ENCODE measurements around the gene GHRH. TPM values are rescaled to one million over a fixed set of nuclear protein-coding genes. Genes with fewer than 3 reads are reported as not detected.

GHRH gene
- polyA plus RNA-seq, 2 of the 4 experiments (the other 2 are of a cell fraction), result not detected

DNA sequence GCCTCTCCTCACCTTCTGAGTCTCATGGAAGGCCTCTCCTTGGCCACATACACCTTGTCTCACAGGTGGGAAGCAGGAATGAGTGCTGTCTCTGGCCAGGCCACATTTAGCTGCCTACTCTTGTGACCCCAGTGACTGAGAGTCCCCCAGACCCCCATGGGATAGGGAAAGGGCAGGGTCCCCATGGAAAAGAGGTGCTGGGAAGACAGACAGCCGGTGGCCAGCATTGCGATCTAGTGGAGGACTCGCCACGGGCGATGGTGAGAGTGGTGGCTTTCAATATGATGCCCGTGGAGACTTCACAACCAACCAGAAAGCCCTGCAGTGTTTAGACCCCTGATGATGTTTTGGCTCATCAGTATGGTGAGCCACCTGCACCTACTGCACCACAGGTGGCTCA, 47.7 kb upstream of the GHRH start:
- ChIA-PET CTCF (no interaction called here), POLR2A (no interaction called here)
- TF ChIP-seq ZC3H11A (IDR thresholded peaks at IDR 0.05), result no peak
- TF ChIP-seq, protein P1, sequence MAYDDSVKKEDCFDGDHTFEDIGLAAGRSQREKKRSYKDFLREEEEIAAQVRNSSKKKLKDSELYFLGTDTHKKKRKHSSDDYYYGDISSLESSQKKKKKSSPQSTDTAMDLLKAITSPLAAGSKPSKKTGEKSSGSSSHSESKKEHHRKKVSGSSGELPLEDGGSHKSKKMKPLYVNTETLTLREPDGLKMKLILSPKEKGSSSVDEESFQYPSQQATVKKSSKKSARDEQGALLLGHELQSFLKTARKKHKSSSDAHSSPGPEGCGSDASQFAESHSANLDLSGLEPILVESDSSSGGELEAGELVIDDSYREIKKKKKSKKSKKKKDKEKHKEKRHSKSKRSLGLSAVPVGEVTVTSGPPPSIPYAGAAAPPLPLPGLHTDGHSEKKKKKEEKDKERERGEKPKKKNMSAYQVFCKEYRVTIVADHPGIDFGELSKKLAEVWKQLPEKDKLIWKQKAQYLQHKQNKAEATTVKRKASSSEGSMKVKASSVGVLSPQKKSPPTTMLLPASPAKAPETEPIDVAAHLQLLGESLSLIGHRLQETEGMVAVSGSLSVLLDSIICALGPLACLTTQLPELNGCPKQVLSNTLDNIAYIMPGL (CRISPR knock-in tag; IDR thresholded peaks at IDR 0.05; ENCODE audit: borderline replicate concordance), result no peak
- no peak for TF ChIP-seq RFX5 (IDR thresholded peaks at IDR 0.05)
- TF ChIP-seq MYC (IDR thresholded peaks at IDR 0.05; ENCODE audit: borderline replicate concordance, low read length), result no peak
- no peak for TF ChIP-seq ZSCAN20 (CRISPR knock-in tag; IDR thresholded peaks at IDR 0.05)
- TF ChIP-seq NPAS2 (CRISPR knock-in tag; IDR thresholded peaks at IDR 0.05; ENCODE audit: borderline replicate concordance), result no peak
- no peak for TF ChIP-seq GATA3 (IDR thresholded peaks at IDR 0.05; ENCODE audit: borderline replicate concordance)
- no peak for TF ChIP-seq CHD2 (IDR thresholded peaks at IDR 0.05; ENCODE audit: low read length, partially characterized antibody)
- TF ChIP-seq MAX (IDR thresholded peaks at IDR 0.05), result no peak
- no peak for TF ChIP-seq NR3C1 (IDR thresholded peaks at IDR 0.05)
- TF ChIP-seq ATOH8 (CRISPR knock-in tag; IDR thresholded peaks at IDR 0.05; ENCODE audit: low read depth), result no peak
- ATAC-seq, result no peak
- Histone ChIP-seq H3K4me1 (no peaks in the 10 kb centered on the region; the same call in 2 of the 3 replicates), H3K9me3 (no peaks in the 10 kb centered on the region), H3K4me2 (no peak overlapping the region), H3K27ac (no peak overlapping the region), H3K4me3 (no peak overlapping the region)
- 95% methylated on average over 6 of the region's 6 CpGs for WGBS (ENCODE audit: missing lambda C conversion rate)
- DNase-seq (ENCODE audit: low read depth in 1 of 2, low spot score in 1 of 2), result no peak
- no peak for FAIRE-seq

- FAIRE-seq (no peak), DNase-seq (ENCODE audit: low read depth in 1 of 2, low spot score in 1 of 2) (no peak), ATAC-seq (no peak)
- WGBS (ENCODE audit: missing lambda C conversion rate), result 90% methylated on average over 8 of the region's 8 CpGs
- Histone ChIP-seq H3K4me1 (peaks cover 7% of the 10 kb centered on the region), H3K4me3 (no peak overlapping the region), H3K9me3 (no peaks in the 10 kb centered on the region), H3K27ac (no peak overlapping the region), H3K4me2 (no peak overlapping the region)
- POLR2A ChIA-PET, result no interaction called here
- CTCF ChIA-PET, result interaction anchor here (1.1 kb wide), 1 partner anchor 26 kb away, joined by 4 read pairs; no protein-coding TSS in a partner anchor
- TF ChIP-seq CTCF (IDR thresholded peaks at IDR 0.05) (no peak), RAD21 (conservative IDR thresholded peaks at IDR 0.05 in 1 of 2, IDR thresholded peaks at IDR 0.05 in 1 of 2) (no peak), EP300 (IDR thresholded peaks at IDR 0.05) (no peak), POLR2AphosphoS2 (conservative IDR thresholded peaks at IDR 0.05; ENCODE audit: low read length) (no peak), HDAC2 (IDR thresholded peaks at IDR 0.05) (no peak), ZFP36 (IDR thresholded peaks at IDR 0.05; ENCODE audit: borderline replicate concordance, partially characterized antibody) (no peak), CBX2 (IDR thresholded peaks at IDR 0.05; ENCODE audit: borderline replicate concordance, low read depth) (no peak), RNF2 (IDR thresholded peaks at IDR 0.05; ENCODE audit: borderline replicate concordance, low read depth) (no peak), HOXB13 (CRISPR knock-in tag; IDR thresholded peaks at IDR 0.05; ENCODE audit: low read depth) (no peak), HEYL (CRISPR knock-in tag; IDR thresholded peaks at IDR 0.05) (no peak), NFE2L2 (conservative IDR thresholded peaks at IDR 0.05; ENCODE audit: low read length) (no peak), PHF8 (IDR thresholded peaks at IDR 0.05; ENCODE audit: borderline replicate concordance, low read depth) (no peak), ESRRA (IDR thresholded peaks at IDR 0.05; ENCODE audit: borderline replicate concordance, low read length) (no peak), RARB (CRISPR knock-in tag; IDR thresholded peaks at IDR 0.05) (no peak), ELK1 (IDR thresholded peaks at IDR 0.05; ENCODE audit: low read depth, low read length) (no peak), FOSL2 (IDR thresholded peaks at IDR 0.05) (no peak), FOSL2 (CRISPR knock-in tag; IDR thresholded peaks at IDR 0.05) (no peak), BHLHE40 (IDR thresholded peaks at IDR 0.05; ENCODE audit: low read depth, low read length) (no peak)
- TF ChIP-seq, protein P2, sequence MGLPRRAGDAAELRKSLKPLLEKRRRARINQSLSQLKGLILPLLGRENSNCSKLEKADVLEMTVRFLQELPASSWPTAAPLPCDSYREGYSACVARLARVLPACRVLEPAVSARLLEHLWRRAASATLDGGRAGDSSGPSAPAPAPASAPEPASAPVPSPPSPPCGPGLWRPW (IDR thresholded peaks at IDR 0.05), result no peak
- TF ChIP-seq, protein P3, sequence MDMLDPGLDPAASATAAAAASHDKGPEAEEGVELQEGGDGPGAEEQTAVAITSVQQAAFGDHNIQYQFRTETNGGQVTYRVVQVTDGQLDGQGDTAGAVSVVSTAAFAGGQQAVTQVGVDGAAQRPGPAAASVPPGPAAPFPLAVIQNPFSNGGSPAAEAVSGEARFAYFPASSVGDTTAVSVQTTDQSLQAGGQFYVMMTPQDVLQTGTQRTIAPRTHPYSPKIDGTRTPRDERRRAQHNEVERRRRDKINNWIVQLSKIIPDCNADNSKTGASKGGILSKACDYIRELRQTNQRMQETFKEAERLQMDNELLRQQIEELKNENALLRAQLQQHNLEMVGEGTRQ (IDR thresholded peaks at IDR 0.05), result no peak
Measured at GRCh38 chr20:37308086-37309050, 46.8 kb upstream of the GHRH start.
